AG10803 (cell line): Measurements from ENCODE around the gene ZNF473.
"Not testable (repeated sequence)": the region's sequence is repeated elsewhere in the genome, so short reads cannot be mapped to it uniquely, and the experiment has no call there.

ENCODE experiments used
- DNase-seq: peaks from one replicate; pipeline ENCODE4 v3.0.0; 2010; ENCODE audit warnings: low read depth
- H3K4me3 ChIP-seq: 2 replicates; pipeline ENCODE4 v1.5.1; 2011; ENCODE audit warnings: mild to moderate bottlenecking, low read length, control low read depth
- TF ChIP-seq, protein P1 (sequence below): conservative IDR thresholded peaks from 2 replicates; pipeline ENCODE4 v1.5.1; 2011; ENCODE audit warnings: mild to moderate bottlenecking, low read length, control low read depth, inconsistent platforms

ZNF473 gene

DNA sequence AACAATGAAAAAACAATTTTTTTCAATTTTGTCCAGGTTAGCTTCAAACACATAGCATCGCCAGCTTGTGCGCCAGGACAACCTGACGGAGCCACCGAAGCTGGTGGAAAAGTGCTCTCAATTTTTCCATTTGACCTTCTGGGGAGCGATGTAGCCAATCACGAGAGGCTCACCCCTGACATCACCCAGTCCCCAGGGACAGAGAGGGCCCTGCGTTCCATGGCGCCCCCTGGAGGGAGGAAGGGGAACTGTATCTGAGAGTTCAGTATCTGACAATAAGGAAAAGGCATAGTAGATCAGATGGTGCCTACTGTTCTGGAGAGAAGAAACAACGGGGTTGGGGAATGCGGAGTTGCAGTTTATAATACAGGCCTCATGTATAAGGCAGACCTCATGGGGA, 64.9 kb downstream of the ZNF473 start:
- DNase-seq, H3K4me3 ChIP-seq: not testable (repeated sequence)
- TF ChIP-seq, protein P1, sequence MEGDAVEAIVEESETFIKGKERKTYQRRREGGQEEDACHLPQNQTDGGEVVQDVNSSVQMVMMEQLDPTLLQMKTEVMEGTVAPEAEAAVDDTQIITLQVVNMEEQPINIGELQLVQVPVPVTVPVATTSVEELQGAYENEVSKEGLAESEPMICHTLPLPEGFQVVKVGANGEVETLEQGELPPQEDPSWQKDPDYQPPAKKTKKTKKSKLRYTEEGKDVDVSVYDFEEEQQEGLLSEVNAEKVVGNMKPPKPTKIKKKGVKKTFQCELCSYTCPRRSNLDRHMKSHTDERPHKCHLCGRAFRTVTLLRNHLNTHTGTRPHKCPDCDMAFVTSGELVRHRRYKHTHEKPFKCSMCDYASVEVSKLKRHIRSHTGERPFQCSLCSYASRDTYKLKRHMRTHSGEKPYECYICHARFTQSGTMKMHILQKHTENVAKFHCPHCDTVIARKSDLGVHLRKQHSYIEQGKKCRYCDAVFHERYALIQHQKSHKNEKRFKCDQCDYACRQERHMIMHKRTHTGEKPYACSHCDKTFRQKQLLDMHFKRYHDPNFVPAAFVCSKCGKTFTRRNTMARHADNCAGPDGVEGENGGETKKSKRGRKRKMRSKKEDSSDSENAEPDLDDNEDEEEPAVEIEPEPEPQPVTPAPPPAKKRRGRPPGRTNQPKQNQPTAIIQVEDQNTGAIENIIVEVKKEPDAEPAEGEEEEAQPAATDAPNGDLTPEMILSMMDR, result peak; percentile 28

DNA sequence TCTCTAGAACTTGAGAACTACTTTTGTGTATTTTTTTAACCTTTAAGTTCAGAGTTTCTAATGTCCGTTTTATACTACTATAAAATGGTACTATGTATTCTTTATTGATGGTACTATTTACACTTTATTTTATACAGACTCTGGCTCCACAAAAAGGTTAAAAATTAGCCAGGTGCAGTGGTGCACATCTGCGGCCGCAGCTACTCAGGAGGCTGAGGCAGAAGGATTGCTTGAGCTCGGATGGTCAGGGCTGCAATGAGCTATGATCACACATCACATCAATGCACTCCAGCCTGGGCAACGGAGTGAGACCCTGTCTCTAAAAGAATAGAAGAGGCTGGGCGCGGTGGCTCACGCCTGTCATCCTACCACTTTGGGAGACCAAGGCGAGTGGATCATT, 66.0 kb downstream of the ZNF473 start:
- DNase-seq, result not testable (repeated sequence)

GRCh38 chr19:50092597-50092996, 66.8 kb downstream of the ZNF473 start:
- H3K4me3 ChIP-seq, DNase-seq: not testable (repeated sequence)

More for the DNA sequence above, 66.0 kb downstream of the ZNF473 start:
- H3K4me3 ChIP-seq, result not testable (repeated sequence)

DNA sequence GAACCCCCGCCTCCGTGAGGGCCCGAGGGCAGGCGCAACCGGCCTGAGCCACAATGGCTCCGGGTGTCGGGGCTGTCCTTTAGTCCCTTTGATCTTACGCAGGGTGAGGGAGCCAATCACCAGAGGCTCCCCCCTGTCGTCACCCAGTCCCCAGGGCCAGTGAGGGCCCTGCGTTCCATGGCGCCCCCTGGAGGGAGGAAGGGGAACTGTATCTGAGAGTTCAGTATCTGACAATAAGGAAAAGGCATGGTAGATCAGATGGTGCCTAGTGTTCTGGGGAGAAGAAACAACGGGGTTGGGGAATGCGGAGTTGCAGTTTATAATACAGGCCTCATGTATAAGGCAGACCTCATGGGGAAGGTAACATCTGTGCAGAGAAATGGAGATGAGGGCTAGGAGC, 72.1 kb downstream of the ZNF473 start:
- H3K4me3 ChIP-seq, DNase-seq: not testable (repeated sequence)

DNA sequence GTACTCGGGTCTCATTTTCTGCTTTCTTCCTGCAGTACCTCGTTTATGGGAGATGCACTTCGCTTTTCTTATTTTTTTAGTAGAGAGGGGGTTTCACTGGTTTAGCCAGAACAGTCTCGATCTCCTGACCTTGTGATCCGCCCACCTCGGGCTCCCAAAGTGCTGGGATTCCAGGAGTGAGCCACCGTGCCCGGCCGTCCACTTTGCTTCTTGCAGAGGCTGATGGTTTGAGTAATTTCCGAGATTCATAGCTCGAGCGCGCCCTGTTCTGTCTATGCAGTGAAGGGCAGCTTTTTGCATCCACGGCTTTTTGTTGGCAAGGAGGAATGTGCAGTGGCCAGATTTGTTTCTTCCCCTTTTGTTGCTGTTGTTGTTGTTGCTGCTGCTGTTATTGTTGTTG, 73.1 kb downstream of the ZNF473 start:
- not testable (repeated sequence) for DNase-seq, H3K4me3 ChIP-seq

- DNase-seq, H3K4me3 ChIP-seq: not testable (repeated sequence)
These were observed 73.9 kb downstream of the ZNF473 start for GRCh38 chr19:50099696-50100095.

DNA sequence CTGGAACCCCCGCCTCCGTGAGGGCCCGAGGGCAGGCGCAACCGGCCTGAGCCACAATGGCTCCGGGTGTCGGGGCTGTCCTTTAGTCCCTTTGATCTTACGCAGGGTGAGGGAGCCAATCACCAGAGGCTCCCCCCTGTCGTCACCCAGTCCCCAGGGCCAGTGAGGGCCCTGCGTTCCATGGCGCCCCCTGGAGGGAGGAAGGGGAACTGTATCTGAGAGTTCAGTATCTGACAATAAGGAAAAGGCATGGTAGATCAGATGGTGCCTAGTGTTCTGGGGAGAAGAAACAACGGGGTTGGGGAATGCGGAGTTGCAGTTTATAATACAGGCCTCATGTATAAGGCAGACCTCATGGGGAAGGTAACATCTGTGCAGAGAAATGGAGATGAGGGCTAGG, 75.1 kb downstream of the ZNF473 start:
- H3K4me3 ChIP-seq, DNase-seq: not testable (repeated sequence)
